Muscle layer of duodenum (tissue), 2 donors: ENCODE data around the gene GPR3.

Source experiments
- H3K27ac ChIP-seq: one replicate; pipeline ENCODE4 v1.7.0; 2013; ENCODE audit warnings: mild to moderate bottlenecking, low read length
- H3K27me3 ChIP-seq: one replicate; pipeline ENCODE4 v1.7.0; 2013; ENCODE audit warnings: low read depth, mild to moderate bottlenecking, control low read depth, low read length
- H3K36me3 ChIP-seq, 2 donors: one replicate each; pipeline ENCODE4 v1.7.0; 2013; ENCODE audit warnings: low read length in 2 of 2, control low read depth in 1 of 2, mild to moderate bottlenecking in 1 of 2; ENCODE audit not compliant: insufficient read depth in 2 of 2, control insufficient read depth in 1 of 2
- H3K4me1 ChIP-seq, 2 donors: one replicate each; pipeline ENCODE4 v1.7.0; 2013; ENCODE audit warnings: low read length in 2 of 2, mild to moderate bottlenecking in 2 of 2, control low read depth in 1 of 2, moderate library complexity in 1 of 2; ENCODE audit not compliant: insufficient read depth in 2 of 2, control insufficient read depth in 1 of 2
- H3K4me3 ChIP-seq, 2 donors: one replicate each; pipeline ENCODE4 v1.7.0; 2013; ENCODE audit warnings: low read length in 2 of 2, low read depth in 1 of 2, mild to moderate bottlenecking in 1 of 2
- H3K9me3 ChIP-seq, 2 donors: one replicate each; pipeline ENCODE4 v1.7.0; 2013; ENCODE audit warnings: low read length in 2 of 2, control low read depth in 1 of 2, mild to moderate bottlenecking in 1 of 2; ENCODE audit not compliant: control insufficient read depth in 1 of 2
- donor health status: healthy.

Gene GPR3

GRCh38 chr1:27368869-27369582, 23.4 kb upstream of the GPR3 start:
- peaks cover 0 to 3% of the 10 kb centered on the region in 2 donors for H3K36me3 ChIP-seq
- H3K27me3 ChIP-seq = no peaks in the 10 kb centered on the region
- H3K4me3 ChIP-seq = no peak overlapping the region
- no peaks in the 10 kb centered on the region for H3K9me3 ChIP-seq
- no peak overlapping the region for H3K27ac ChIP-seq
- peaks cover 16 to 23% of the 10 kb centered on the region in 2 donors for H3K4me1 ChIP-seq

GRCh38 chr1:27372022-27372807, 20.2 kb upstream of the GPR3 start:
- Histone ChIP-seq H3K27me3 (no peaks in the 10 kb centered on the region), H3K4me1 (peaks cover 5 to 8% of the 10 kb centered on the region in 2 donors), H3K27ac (no peak overlapping the region), H3K36me3 (no peaks in the 10 kb centered on the region), H3K9me3 (no peaks in the 10 kb centered on the region), H3K4me3 (no peak overlapping the region)

- H3K4me1 ChIP-seq = no peaks in the 10 kb centered on the region
- no peak overlapping the region for H3K4me3 ChIP-seq
- H3K27ac ChIP-seq = no peak overlapping the region
These were observed 19.4 kb upstream of the GPR3 start for GRCh38 chr1:27372808-27373690.

GRCh38 chr1:27374362-27375086, 17.9 kb upstream of the GPR3 start, which contains the start of gene FCN3:
Gene FCN3 (minus strand): TSS chr1:27374824. CDS start chr1:27374818, 6 bp downstream.
- Histone ChIP-seq H3K36me3 (no peaks in the 10 kb centered on the region), H3K9me3 (no peaks in the 10 kb centered on the region), H3K4me3 (no peak within 1 kb of the TSS), H3K27me3 (no peaks in the 10 kb centered on the region), H3K27ac (no peak within 1 kb of the TSS), H3K4me1 (no peaks in the 10 kb centered on the region)

More at GRCh38 chr1:27372808-27373690, 19.4 kb upstream of the GPR3 start:
- H3K36me3 ChIP-seq = no peaks in the 10 kb centered on the region
- no peaks in the 10 kb centered on the region for H3K27me3 ChIP-seq
- H3K9me3 ChIP-seq = no peaks in the 10 kb centered on the region

GRCh38 chr1:27377760-27378495, 14.5 kb upstream of the GPR3 start:
- Histone ChIP-seq H3K4me1 (no peaks in the 10 kb centered on the region), H3K27me3 (no peaks in the 10 kb centered on the region), H3K27ac (no peak overlapping the region), H3K9me3 (no peaks in the 10 kb centered on the region), H3K4me3 (no peak overlapping the region), H3K36me3 (no peaks in the 10 kb centered on the region)

GRCh38 chr1:27379564-27380122, 12.8 kb upstream of the GPR3 start:
- no peaks in the 10 kb centered on the region for H3K36me3 ChIP-seq
- H3K4me3 ChIP-seq = no peak overlapping the region
- H3K27me3 ChIP-seq = no peaks in the 10 kb centered on the region
- H3K4me1 ChIP-seq = no peaks in the 10 kb centered on the region
- no peak overlapping the region for H3K27ac ChIP-seq
- H3K9me3 ChIP-seq = no peaks in the 10 kb centered on the region

GRCh38 chr1:27380224-27380623, 12.2 kb upstream of the GPR3 start:
- Histone ChIP-seq H3K27me3 (no peaks in the 10 kb centered on the region), H3K4me3 (no peak overlapping the region), H3K27ac (no peak overlapping the region), H3K36me3 (no peaks in the 10 kb centered on the region), H3K4me1 (no peaks in the 10 kb centered on the region), H3K9me3 (no peaks in the 10 kb centered on the region)

GRCh38 chr1:27380766-27381733, 11.4 kb upstream of the GPR3 start:
- no peak overlapping the region for H3K4me3 ChIP-seq
- H3K36me3 ChIP-seq = no peaks in the 10 kb centered on the region
- H3K27me3 ChIP-seq = no peaks in the 10 kb centered on the region
- H3K27ac ChIP-seq = no peak overlapping the region
- H3K9me3 ChIP-seq = no peaks in the 10 kb centered on the region
- H3K4me1 ChIP-seq = no peaks in the 10 kb centered on the region

- H3K9me3 ChIP-seq = no peaks in the 10 kb centered on the region
- H3K4me3 ChIP-seq = no peak overlapping the region
- no peaks in the 10 kb centered on the region for H3K27me3 ChIP-seq
- H3K27ac ChIP-seq = no peak overlapping the region
- H3K36me3 ChIP-seq = no peaks in the 10 kb centered on the region
- H3K4me1 ChIP-seq = no peaks in the 10 kb centered on the region
These were observed 10.3 kb upstream of the GPR3 start for GRCh38 chr1:27381969-27382762.
